LHCN-M2 (cell line): ENCODE data around the gene TCF21. TPM values are rescaled to one million over a fixed set of nuclear protein-coding genes. Genes with fewer than 3 reads are reported as not detected.
"Not testable (repeated sequence)": the region's sequence is repeated elsewhere in the genome, so short reads cannot be mapped to it uniquely, and the experiment has no call there.

Experiments
- DNase-seq: peaks from one replicate; pipeline ENCODE4 v3.0.0-alpha.2; 2012; ENCODE audit warnings: low read depth
- total RNA-seq: library from RNA; depleted of rRNA; stranded (reverse); fragments of >200 nt; gene quantifications from 2 replicates; pipeline ENCODE4 v1.2.3, GENCODE V29; 2014; rRNA removed

The TCF21 gene
- total RNA-seq, 1 experiment from 2014 or later = not detected

- peak; percentile 82 for DNase-seq
Measured at GRCh38 chr6:133921249-133921859, 32.4 kb downstream of the TCF21 start.

- peak; percentile 75 for DNase-seq
Measured at GRCh38 chr6:133923938-133924593, 35.2 kb downstream of the TCF21 start.

- DNase-seq = not testable (repeated sequence)
Measured at GRCh38 chr6:133931221-133931620, 42.3 kb downstream of the TCF21 start.

GRCh38 chr6:133936352-133936751 lies 47.4 kb downstream of the TCF21 start:
- DNase-seq = not testable (repeated sequence)

GRCh38 chr6:133937909-133938308 lies 49.0 kb downstream of the TCF21 start:
- no peak for DNase-seq

- no peak for DNase-seq
Measured at GRCh38 chr6:133938533-133938932, 49.6 kb downstream of the TCF21 start.

GRCh38 chr6:133939778-133940667 lies 51.1 kb downstream of the TCF21 start:
- no peak for DNase-seq

Other genes with a start within 250 kb of the TCF21 start
- gene TBPL1, start 64.1 kb downstream of the TCF21 start, total RNA-seq = 28.2 and 39.8 TPM in 2 replicates
- 0.06 and 0.57 TPM in 2 replicates for gene SLC2A12, start 163.5 kb downstream of the TCF21 start, total RNA-seq